Lower leg skin (tissue), 4 donors: ENCODE measurements around the gene SH3RF3. TPM values are rescaled to one million over a fixed set of nuclear protein-coding genes. Genes with fewer than 3 reads are reported as not detected.

Experiments
- DNase-seq, 2 donors: peaks; one replicate each; pipeline ENCODE4 v3.0.0-alpha.2; 2019; ENCODE audit warnings: low spot score in 2 of 2
- H3K4me3 ChIP-seq: fragments of 200-600 bp; sonication (generic); 2 replicates; pipeline ENCODE4 v1.5.1; 2017; ENCODE audit warnings: mild to moderate bottlenecking, low read depth; ENCODE audit not compliant: poor library complexity, severe bottlenecking
- POLR2A ChIP-seq, 2 donors: fragments of 450-650 bp; IDR thresholded peaks; one replicate each; pipeline ENCODE4 v1.6.1; 2016 to 2017; ENCODE audit warnings: antibody characterized with exemption in 2 of 2, mild to moderate bottlenecking in 1 of 2, moderate library complexity in 1 of 2
- WGBS, 2 donors: methylation state at CpG; one replicate each; pipeline ENCODE4 v1.1.5; 2018; 5-methylcytosine and 5-hydroxymethylcytosine counted together
- intact Hi-C: fragments of 100-400 bp; cut with DNase I; formaldehyde crosslinking; loops from one replicate; pipeline ENCODE4 v1.15.0; 2023; ENCODE audit warnings: low total_unique reads
- total RNA-seq, 4 donors: library from RNA; depleted of rRNA; stranded (reverse); fragments of >200 nt; gene quantifications; one replicate each; pipeline ENCODE4 v1.1.0, GENCODE V29; 2016
- TF ChIP-seq, protein P1 (sequence below), 3 donors: fragments of 450-650 bp; IDR thresholded peaks; one replicate each; pipeline ENCODE4 v1.5.1; 2016; ENCODE audit warnings: antibody characterized with exemption in 3 of 3, mild to moderate bottlenecking in 3 of 3, moderate library complexity in 2 of 3

The SH3RF3 gene
- total RNA-seq, 4 donors from 2014 or later: 1.9 to 7.4 (median 3.2) TPM

DNA sequence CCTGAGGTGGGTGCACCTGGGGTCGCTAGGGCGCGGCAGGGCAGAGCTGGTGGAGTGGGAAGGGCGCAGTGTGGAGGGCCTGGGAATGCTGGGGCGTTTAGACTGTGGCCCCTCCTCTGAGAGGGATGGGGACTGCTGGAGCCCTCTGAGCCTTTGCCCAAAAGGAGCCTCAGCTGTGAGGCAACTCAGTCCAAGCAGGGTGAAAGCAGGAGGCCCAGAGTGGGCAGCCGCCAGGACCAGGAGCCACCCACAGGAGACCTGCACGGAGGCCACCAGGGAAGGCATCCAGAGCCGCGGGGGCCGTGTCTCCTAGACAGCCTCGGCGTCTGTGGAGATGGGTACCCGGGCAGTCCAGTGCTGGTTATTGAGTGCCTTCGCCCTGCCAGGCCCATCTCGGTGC, 369.9 kb downstream of the SH3RF3 start:
- 83 to 91% methylated on average over 15 of the region's 15 CpGs for WGBS, 2 donors
- intact Hi-C loops: no loop called here
- H3K4me3 ChIP-seq: no peak overlapping the region
- DNase-seq: no peak
- TF ChIP-seq POLR2A (IDR thresholded peaks at IDR 0.05): no peak
- TF ChIP-seq, protein P1, sequence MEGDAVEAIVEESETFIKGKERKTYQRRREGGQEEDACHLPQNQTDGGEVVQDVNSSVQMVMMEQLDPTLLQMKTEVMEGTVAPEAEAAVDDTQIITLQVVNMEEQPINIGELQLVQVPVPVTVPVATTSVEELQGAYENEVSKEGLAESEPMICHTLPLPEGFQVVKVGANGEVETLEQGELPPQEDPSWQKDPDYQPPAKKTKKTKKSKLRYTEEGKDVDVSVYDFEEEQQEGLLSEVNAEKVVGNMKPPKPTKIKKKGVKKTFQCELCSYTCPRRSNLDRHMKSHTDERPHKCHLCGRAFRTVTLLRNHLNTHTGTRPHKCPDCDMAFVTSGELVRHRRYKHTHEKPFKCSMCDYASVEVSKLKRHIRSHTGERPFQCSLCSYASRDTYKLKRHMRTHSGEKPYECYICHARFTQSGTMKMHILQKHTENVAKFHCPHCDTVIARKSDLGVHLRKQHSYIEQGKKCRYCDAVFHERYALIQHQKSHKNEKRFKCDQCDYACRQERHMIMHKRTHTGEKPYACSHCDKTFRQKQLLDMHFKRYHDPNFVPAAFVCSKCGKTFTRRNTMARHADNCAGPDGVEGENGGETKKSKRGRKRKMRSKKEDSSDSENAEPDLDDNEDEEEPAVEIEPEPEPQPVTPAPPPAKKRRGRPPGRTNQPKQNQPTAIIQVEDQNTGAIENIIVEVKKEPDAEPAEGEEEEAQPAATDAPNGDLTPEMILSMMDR (IDR thresholded peaks at IDR 0.05): no peak

DNA sequence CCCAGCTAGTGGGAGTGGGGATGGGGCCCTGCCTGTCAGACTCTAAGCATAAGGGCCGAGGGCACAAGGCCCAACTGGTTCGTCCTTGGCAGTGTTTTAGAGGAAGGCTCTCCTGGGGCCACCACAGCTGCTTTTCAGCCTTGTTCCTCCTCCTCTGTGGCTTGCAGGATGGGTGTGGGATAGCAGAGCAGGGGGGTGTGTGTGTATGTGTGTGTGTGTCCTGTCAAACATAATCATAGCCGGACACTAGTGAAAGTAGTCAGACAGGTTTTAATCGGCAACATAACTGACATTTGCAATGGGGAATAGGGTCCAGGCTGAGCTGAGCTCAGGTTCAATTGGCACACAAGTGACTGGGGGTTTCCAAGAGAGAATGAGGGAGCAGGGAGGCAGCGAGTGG, 370.6 kb downstream of the SH3RF3 start:
- 60 to 65% methylated on average over 4 to 5 of the region's 5 CpGs for WGBS, 2 donors

DNA sequence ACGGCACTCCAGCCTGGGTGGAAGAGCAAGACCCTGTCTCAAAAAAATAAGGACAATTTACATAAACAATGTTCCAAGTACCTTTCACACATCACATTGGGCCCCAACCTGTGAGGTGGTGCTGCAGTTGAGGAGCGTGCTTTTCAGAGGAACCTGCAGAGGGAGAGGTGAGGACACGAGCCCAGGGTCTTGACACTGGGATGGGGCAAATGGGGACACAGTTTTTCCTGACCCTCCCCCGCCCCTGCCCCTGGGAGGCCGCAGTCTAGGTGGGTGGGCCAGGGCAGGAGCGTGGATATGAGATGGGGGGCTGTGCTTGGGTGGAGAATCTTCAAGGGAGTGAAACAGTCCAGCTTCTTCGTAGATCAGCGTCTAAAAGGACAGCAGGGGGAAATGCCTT, 371.9 kb downstream of the SH3RF3 start:
- no peak for TF ChIP-seq POLR2A (IDR thresholded peaks at IDR 0.05)
- TF ChIP-seq, protein P1 (IDR thresholded peaks at IDR 0.05): no peak
- DNase-seq: no peak
- 93 to 95% methylated on average over 8 of the region's 8 CpGs for WGBS, 2 donors
- no peak overlapping the region for H3K4me3 ChIP-seq
- intact Hi-C loops: no loop called here

More for the DNA sequence above, 370.6 kb downstream of the SH3RF3 start:
- intact Hi-C loops: no loop called here
- H3K4me3 ChIP-seq: no peak overlapping the region
- TF ChIP-seq POLR2A (IDR thresholded peaks at IDR 0.05): no peak
- TF ChIP-seq, protein P1 (IDR thresholded peaks at IDR 0.05): no peak
- DNase-seq: no peak

DNA sequence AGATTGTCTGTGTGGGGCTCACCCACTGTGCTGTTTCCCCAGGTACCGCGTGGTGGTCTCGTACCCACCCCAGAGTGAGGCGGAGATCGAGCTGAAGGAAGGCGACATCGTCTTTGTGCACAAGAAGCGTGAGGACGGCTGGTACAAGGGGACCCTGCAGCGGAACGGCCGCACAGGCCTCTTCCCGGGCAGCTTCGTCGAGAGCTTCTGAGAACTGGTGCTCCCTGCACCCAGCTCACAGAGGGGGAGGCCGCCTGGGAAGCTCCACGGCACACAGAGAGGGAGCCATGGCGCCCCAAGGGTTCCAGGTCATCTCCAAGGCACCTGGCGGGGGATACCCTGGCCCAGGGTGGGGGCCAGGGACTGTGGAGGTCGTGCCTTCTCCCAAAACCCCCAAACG, 372.5 kb downstream of the SH3RF3 start:
- WGBS, 2 donors: 91 to 95% methylated on average over 20 to 21 of the region's 21 CpGs
- no peak overlapping the region for H3K4me3 ChIP-seq

DNA sequence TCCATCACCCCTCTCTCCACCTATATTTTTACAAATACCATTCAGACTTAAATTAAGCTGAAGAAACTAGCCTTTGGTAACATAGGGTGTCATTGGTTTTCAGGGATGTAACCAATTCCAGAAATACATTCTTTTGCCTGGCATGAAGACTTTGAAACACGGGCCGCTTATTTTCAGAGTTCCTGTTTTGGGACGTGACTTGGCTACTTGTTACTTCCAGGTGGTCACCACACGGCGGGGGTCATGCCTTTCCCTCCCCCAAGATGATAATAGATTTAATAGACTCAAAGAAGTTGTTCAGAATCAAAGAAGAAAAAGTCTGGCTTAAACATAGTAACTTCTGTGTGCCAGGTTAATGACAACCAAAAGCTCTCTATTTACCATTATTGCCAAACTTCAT, 374.2 kb downstream of the SH3RF3 start:
- intact Hi-C loops: no loop called here
- WGBS, 2 donors: 66 to 79% methylated on average over 5 of the region's 5 CpGs
- TF ChIP-seq POLR2A (IDR thresholded peaks at IDR 0.05): no peak
- TF ChIP-seq, protein P1 (IDR thresholded peaks at IDR 0.05): no peak
- DNase-seq: no peak
- no peak overlapping the region for H3K4me3 ChIP-seq

More for the DNA sequence above, 372.5 kb downstream of the SH3RF3 start:
- intact Hi-C loops: no loop called here
- no peak for DNase-seq
- TF ChIP-seq, protein P1 (IDR thresholded peaks at IDR 0.05): no peak

DNA sequence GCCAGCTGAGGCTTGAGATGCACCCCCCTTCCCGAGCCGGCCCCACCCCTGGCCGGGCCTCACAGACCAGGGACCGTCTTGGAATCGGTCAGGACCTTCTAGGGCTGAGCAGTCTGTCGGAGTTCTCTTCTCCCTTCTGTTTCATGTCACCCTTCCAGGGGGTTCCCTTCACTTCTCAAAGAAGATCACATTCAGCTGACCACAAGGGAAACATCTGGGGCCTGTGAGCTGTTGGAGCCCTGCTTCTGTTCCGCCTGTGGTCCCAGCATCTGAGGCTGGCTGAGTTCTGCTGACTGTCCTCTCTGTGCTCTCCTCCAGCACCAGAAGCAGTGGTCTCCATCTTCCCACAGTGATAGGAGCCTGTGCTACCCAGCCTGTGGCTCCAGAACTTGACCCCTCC, 378.2 kb downstream of the SH3RF3 start:
- 59 to 71% methylated on average over 7 of the region's 7 CpGs for WGBS, 2 donors

More for the DNA sequence above, 378.2 kb downstream of the SH3RF3 start:
- no peak overlapping the region for H3K4me3 ChIP-seq
- DNase-seq: no peak
- intact Hi-C loops: no loop called here
- TF ChIP-seq, protein P1 (IDR thresholded peaks at IDR 0.05): no peak
- no peak for TF ChIP-seq POLR2A (IDR thresholded peaks at IDR 0.05)
